ENCODE measurements around the gene SLC13A2.

DNA sequence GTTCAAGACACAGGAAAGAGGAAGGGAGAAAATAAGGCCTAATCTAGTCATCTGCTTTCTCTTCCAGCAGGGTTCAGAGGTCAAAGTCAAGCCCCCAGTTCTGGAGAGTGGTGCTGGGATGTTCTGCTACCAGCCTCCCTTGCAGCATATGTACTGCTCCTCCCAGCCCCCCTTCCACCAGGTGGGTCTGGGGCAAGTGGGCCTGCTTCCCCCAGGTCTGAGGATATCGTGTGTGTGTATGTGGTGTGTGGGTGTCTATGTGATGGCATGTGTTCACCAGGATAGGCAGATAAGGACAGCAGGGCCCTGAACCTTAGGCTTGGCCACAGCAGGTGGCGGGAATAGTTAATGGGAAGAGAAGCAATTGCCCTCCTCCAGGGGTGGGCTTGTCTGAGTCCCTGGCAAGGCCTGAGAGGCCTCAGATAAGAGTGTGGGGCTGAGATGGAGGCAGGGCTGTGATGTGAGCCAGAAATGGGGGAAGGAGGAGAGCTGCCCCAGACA is 53.8 kb downstream of the SLC13A2 start:
- TF ChIP-seq, protein P1, sequence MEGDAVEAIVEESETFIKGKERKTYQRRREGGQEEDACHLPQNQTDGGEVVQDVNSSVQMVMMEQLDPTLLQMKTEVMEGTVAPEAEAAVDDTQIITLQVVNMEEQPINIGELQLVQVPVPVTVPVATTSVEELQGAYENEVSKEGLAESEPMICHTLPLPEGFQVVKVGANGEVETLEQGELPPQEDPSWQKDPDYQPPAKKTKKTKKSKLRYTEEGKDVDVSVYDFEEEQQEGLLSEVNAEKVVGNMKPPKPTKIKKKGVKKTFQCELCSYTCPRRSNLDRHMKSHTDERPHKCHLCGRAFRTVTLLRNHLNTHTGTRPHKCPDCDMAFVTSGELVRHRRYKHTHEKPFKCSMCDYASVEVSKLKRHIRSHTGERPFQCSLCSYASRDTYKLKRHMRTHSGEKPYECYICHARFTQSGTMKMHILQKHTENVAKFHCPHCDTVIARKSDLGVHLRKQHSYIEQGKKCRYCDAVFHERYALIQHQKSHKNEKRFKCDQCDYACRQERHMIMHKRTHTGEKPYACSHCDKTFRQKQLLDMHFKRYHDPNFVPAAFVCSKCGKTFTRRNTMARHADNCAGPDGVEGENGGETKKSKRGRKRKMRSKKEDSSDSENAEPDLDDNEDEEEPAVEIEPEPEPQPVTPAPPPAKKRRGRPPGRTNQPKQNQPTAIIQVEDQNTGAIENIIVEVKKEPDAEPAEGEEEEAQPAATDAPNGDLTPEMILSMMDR (conservative IDR thresholded peaks at IDR 0.05; ENCODE audit: low read depth, low read length) = no peak
- TF ChIP-seq POLR2A (IDR thresholded peaks at IDR 0.05; ENCODE audit: low read depth, low read length) (no peak), SMC3 (IDR thresholded peaks at IDR 0.05; ENCODE audit: low read depth, low read length) (no peak), FOS (IDR thresholded peaks at IDR 0.05; ENCODE audit: low read depth, low read length) (no peak), RAD21 (IDR thresholded peaks at IDR 0.05; ENCODE audit: low read length) (no peak), MXI1 (IDR thresholded peaks at IDR 0.05; ENCODE audit: borderline replicate concordance, low read depth, low read length) (no peak), MAFK (IDR thresholded peaks at IDR 0.05; ENCODE audit: low read depth, low read length) (no peak), BHLHE40 (IDR thresholded peaks at IDR 0.05; ENCODE audit: low read depth, low read length) (no peak), CEBPB (IDR thresholded peaks at IDR 0.05; ENCODE audit: low read depth, low read length) (no peak), NFE2L2 (IDR thresholded peaks at IDR 0.05; ENCODE audit: low read depth, low read length) (no peak), RFX5 (IDR thresholded peaks at IDR 0.05; ENCODE audit: low read depth, low read length) (no peak)
- TF ChIP-seq, protein P2, sequence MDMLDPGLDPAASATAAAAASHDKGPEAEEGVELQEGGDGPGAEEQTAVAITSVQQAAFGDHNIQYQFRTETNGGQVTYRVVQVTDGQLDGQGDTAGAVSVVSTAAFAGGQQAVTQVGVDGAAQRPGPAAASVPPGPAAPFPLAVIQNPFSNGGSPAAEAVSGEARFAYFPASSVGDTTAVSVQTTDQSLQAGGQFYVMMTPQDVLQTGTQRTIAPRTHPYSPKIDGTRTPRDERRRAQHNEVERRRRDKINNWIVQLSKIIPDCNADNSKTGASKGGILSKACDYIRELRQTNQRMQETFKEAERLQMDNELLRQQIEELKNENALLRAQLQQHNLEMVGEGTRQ (IDR thresholded peaks at IDR 0.05; ENCODE audit: low read depth, low read length) = no peak
